ENCODE data around the gene SOAT1. TPM values are rescaled to one million over a fixed set of nuclear protein-coding genes. Genes with fewer than 3 reads are reported as not detected.

Gene SOAT1
- total RNA-seq, 1 donor from 2014 or later: 104 TPM

GRCh38 chr1:179323436-179323835 is 29.8 kb downstream of the SOAT1 start:
- DNase-seq: no peak
- Histone ChIP-seq H3K27ac (no peak overlapping the region), H3K27me3 (ENCODE audit: low read depth) (no peaks in the 10 kb centered on the region), H3K36me3 (peaks cover 6% of the 10 kb centered on the region), H3K4me1 (peaks cover 18% of the 10 kb centered on the region), H3K9me3 (no peaks in the 10 kb centered on the region), H3K4me3 (no peak overlapping the region)
- ATAC-seq: no peak
- intact Hi-C loops (cut with DNase I): no loop called here
- no peak for TF ChIP-seq CTCF (IDR thresholded peaks at IDR 0.05)

DNA sequence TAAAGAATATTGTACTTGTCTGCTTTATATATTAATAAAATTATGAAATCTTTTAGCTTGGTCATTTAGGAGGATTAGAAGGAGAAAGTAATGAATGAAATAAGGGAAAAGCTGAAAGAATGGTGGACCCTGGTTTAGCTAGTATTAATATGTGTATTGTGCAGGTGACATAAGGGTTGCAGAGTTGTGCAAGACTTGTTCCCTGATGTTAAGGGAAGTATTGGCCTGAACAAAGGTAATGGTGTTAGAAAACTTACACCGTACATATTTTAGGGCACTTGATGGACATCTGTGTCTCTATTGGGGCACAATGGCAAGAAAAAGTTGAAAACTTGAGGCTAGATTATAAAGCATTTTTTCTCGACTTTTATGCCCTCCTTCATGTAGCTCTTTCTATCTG is 32.2 kb downstream of the SOAT1 start:
- DNase-seq (no peak), ATAC-seq (no peak)
- no peak overlapping the region for H3K4me3 ChIP-seq
- no peaks in the 10 kb centered on the region for H3K27me3 ChIP-seq (ENCODE audit: low read depth)
- intact Hi-C loops (cut with DNase I): no loop called here
- peaks cover 6% of the 10 kb centered on the region for H3K36me3 ChIP-seq
- peaks cover 5% of the 10 kb centered on the region for H3K9me3 ChIP-seq
- H3K27ac ChIP-seq: no peak overlapping the region
- TF ChIP-seq CTCF (IDR thresholded peaks at IDR 0.05): no peak
- peaks cover 25% of the 10 kb centered on the region for H3K4me1 ChIP-seq

GRCh38 chr1:179326746-179327145 is 33.1 kb downstream of the SOAT1 start:
- intact Hi-C loops (cut with DNase I): no loop called here
- Histone ChIP-seq H3K9me3 (peaks cover 5% of the 10 kb centered on the region), H3K27ac (no peak overlapping the region), H3K4me1 (peaks cover 25% of the 10 kb centered on the region), H3K36me3 (peaks cover 6% of the 10 kb centered on the region), H3K4me3 (no peak overlapping the region), H3K27me3 (ENCODE audit: low read depth) (no peaks in the 10 kb centered on the region)
- no peak for TF ChIP-seq CTCF (IDR thresholded peaks at IDR 0.05)
- DNase-seq: no peak
- no peak for ATAC-seq

DNA sequence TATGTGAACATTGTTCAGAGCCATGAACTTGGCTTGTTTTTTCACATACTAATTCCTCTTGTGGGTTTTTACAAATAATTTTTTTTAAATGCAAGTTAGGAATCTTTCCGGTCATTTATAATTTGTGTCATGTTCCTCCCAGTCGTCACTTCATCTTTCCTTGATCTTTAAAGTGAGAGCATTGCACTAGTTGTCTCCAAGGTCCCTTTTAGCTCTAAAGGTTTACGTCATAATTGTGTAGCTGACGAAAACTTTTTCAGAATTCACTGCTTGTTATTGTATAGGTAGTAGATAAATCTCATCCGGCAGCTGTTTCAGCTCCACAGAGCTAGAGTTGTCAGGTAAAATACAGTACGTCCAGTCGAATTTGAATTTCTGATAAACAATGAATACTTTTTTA is 33.6 kb downstream of the SOAT1 start:
- intact Hi-C loops (cut with DNase I): no loop called here
- DNase-seq (no peak), ATAC-seq (no peak)
- Histone ChIP-seq H3K9me3 (peaks cover 5% of the 10 kb centered on the region), H3K4me1 (peaks cover 25% of the 10 kb centered on the region), H3K4me3 (no peak overlapping the region), H3K36me3 (peaks cover 6% of the 10 kb centered on the region), H3K27me3 (ENCODE audit: low read depth) (no peaks in the 10 kb centered on the region), H3K27ac (no peak overlapping the region)
- TF ChIP-seq CTCF (IDR thresholded peaks at IDR 0.05): no peak

DNA sequence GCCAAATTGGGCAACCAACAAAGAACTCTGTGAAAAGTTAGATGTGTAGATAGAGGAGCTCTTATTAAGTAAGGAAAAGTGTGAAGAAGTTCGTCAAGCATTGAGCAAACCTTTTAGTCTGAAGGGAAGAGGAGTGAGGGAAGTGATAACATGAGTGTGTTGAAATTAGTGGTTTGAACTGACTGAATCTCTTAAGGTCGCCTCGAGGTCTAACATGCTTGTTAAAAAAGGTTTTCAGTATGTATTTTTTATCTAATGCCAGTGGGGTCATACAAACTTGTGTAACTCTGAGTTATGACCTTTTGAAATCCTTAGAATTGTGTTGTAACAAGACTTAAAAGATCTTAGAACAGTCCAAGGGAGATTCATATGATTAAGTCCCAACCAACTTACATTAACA is 34.1 kb downstream of the SOAT1 start:
- Histone ChIP-seq H3K36me3 (peaks cover 6% of the 10 kb centered on the region), H3K27me3 (ENCODE audit: low read depth) (no peaks in the 10 kb centered on the region), H3K27ac (no peak overlapping the region), H3K4me3 (no peak overlapping the region), H3K9me3 (peaks cover 5% of the 10 kb centered on the region), H3K4me1 (peaks cover 25% of the 10 kb centered on the region)
- ATAC-seq (peak; percentile 81), DNase-seq (no peak)
- TF ChIP-seq CTCF (IDR thresholded peaks at IDR 0.05): no peak
- intact Hi-C loops (cut with DNase I): no loop called here

DNA sequence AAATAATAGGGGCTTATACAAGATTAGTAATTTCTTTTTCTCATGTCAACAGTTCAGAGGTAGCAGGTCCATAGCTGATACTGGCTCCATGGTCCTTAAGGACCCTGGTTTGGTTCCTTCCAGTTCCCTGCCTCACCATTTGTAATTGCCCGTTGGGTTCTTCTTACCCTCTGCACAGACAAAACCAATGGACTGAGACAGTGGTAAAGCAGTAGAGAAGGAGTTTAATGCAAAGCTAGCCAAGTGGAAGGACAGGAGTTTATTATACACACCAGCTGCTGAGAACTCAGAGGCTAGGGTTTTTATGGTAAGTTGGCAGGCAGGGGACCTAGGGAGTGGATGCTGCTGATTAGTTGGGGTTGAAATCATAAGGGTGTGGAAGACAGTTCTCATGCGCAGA is 36.3 kb downstream of the SOAT1 start:
- Histone ChIP-seq H3K27me3 (ENCODE audit: low read depth) (no peaks in the 10 kb centered on the region), H3K4me1 (peaks cover 25% of the 10 kb centered on the region), H3K36me3 (peaks cover 6% of the 10 kb centered on the region), H3K27ac (no peak overlapping the region), H3K4me3 (no peak overlapping the region), H3K9me3 (peaks cover 5% of the 10 kb centered on the region)
- TF ChIP-seq CTCF (IDR thresholded peaks at IDR 0.05): no peak
- no peak for DNase-seq
- intact Hi-C loops (cut with DNase I): no loop called here
- no peak for ATAC-seq

Measured in lower lobe of right lung (tissue), 2 donors.